Calu3 (cell line): ENCODE results near the gene TIAL1. TPM values are rescaled to one million over a fixed set of nuclear protein-coding genes. Genes with fewer than 3 reads are reported as not detected.

Source experiments
- BruUV-seq: library from RNA; stranded (reverse); fragments of 400-500 nt; replicated peaks from 2 replicates; lab custom pipeline; 2021; lab: Mats Ljungman, UMichigan
- CTCF ChIA-PET: fragments of 300-600 bp; sonication (Branson Sonifier 250); formaldehyde crosslinking; loops from one replicate; lab custom pipeline; 2022; ENCODE audit warnings: antibody characterized with exemption; lab: Charles Lee
- DNase-seq: peaks from one replicate; pipeline ENCODE4 v3.0.0; 2022
- H3K27ac Mint-ChIP-seq: one replicate; pipeline ENCODE4 v1.8.0; 2022; ENCODE audit warnings: mixed read lengths; ENCODE audit not compliant: unreplicated experiment
- H3K27me3 Mint-ChIP-seq: one replicate; pipeline ENCODE4 v1.8.0; 2022; ENCODE audit warnings: mixed read lengths; ENCODE audit not compliant: unreplicated experiment
- H3K36me3 Mint-ChIP-seq: one replicate; pipeline ENCODE4 v1.8.0; 2022; ENCODE audit warnings: mild to moderate bottlenecking, moderate library complexity, mixed read lengths; ENCODE audit not compliant: insufficient read depth, unreplicated experiment
- H3K4me1 Mint-ChIP-seq: one replicate; pipeline ENCODE4 v1.8.0; 2022; ENCODE audit warnings: mild to moderate bottlenecking, low read depth, mixed read lengths; ENCODE audit not compliant: unreplicated experiment
- H3K4me3 Mint-ChIP-seq: one replicate; pipeline ENCODE4 v1.8.0; 2022; ENCODE audit warnings: mild to moderate bottlenecking, low read depth, moderate library complexity, mixed read lengths; ENCODE audit not compliant: unreplicated experiment
- H3K9me3 Mint-ChIP-seq: one replicate; pipeline ENCODE4 v1.8.0; 2022; ENCODE audit warnings: low read depth, mixed read lengths; ENCODE audit not compliant: unreplicated experiment
- CTCF ChIP-seq: fragments of 200-600 bp; IDR thresholded peaks from one replicate; pipeline ENCODE4 v1.8.0; 2022; ENCODE audit warnings: antibody characterized with exemption; ENCODE audit not compliant: unreplicated experiment
- intact Hi-C: fragments of 100-400 bp; cut with micrococcal nuclease; formaldehyde crosslinking; loops from one replicate; pipeline ENCODE4 v1.10.0; 2022; ENCODE audit not compliant: unreplicated experiment
- total RNA-seq: library from RNA; stranded (reverse); gene quantifications from 2 replicates; pipeline ENCODE4 v1.2.3, GENCODE V29; 2022

Gene TIAL1
- total RNA-seq, 1 experiment from 2014 or later: 82.6 TPM

- TF ChIP-seq CTCF: no peak
- intact Hi-C loops: no loop called here
- Mint-ChIP-seq H3K27me3 (no peaks in the 10 kb centered on the region), H3K36me3 (no peaks in the 10 kb centered on the region), H3K9me3 (no peaks in the 10 kb centered on the region), H3K4me1 (peaks cover 8% of the 10 kb centered on the region), H3K27ac (no peak overlapping the region), H3K4me3 (no peak overlapping the region)
- no peak for DNase-seq
- CTCF ChIA-PET: interaction anchor here (0.8 kb wide), 1 partner anchor 15 kb away, joined by 3 read pairs; no protein-coding TSS in a partner anchor
- no TSS peak for BruUV-seq
These were observed 46.8 kb upstream of the TIAL1 start for GRCh38 chr10:119643306-119644204.

- H3K4me1 Mint-ChIP-seq: peaks cover 8% of the 10 kb centered on the region
- H3K36me3 Mint-ChIP-seq: no peaks in the 10 kb centered on the region
- CTCF ChIA-PET: no interaction called here
- BruUV-seq: no TSS peak
- H3K27ac Mint-ChIP-seq: no peak overlapping the region
- no peaks in the 10 kb centered on the region for H3K27me3 Mint-ChIP-seq
- TF ChIP-seq CTCF: no peak
- intact Hi-C loops: no loop called here
- H3K9me3 Mint-ChIP-seq: no peaks in the 10 kb centered on the region
- DNase-seq: no peak
- no peak overlapping the region for H3K4me3 Mint-ChIP-seq
These were observed 45.9 kb upstream of the TIAL1 start for GRCh38 chr10:119642556-119643111.

- BruUV-seq: no TSS peak
- Mint-ChIP-seq H3K27me3 (no peaks in the 10 kb centered on the region), H3K4me1 (peaks cover 8% of the 10 kb centered on the region), H3K27ac (no peak overlapping the region), H3K4me3 (no peak overlapping the region), H3K36me3 (no peaks in the 10 kb centered on the region), H3K9me3 (no peaks in the 10 kb centered on the region)
- intact Hi-C loops: no loop called here
- CTCF ChIA-PET: no interaction called here
- TF ChIP-seq CTCF: no peak
- DNase-seq: no peak
These were observed 44.2 kb upstream of the TIAL1 start for GRCh38 chr10:119640875-119641526.

GRCh38 chr10:119640384-119640783 is 43.6 kb upstream of the TIAL1 start:
- H3K4me3 Mint-ChIP-seq: no peak overlapping the region
- intact Hi-C loops: no loop called here

More at GRCh38 chr10:119640384-119640783, 43.6 kb upstream of the TIAL1 start:
- CTCF ChIA-PET: interaction anchor here (0.7 kb wide), 1 partner anchor 1964 kb away, joined by 3 read pairs; no protein-coding TSS in a partner anchor
- BruUV-seq: no TSS peak
- DNase-seq: no peak
- TF ChIP-seq CTCF: no peak
- no peaks in the 10 kb centered on the region for H3K27me3 Mint-ChIP-seq
- H3K9me3 Mint-ChIP-seq: no peaks in the 10 kb centered on the region
- H3K4me1 Mint-ChIP-seq: peaks cover 8% of the 10 kb centered on the region
- no peak overlapping the region for H3K27ac Mint-ChIP-seq
- no peaks in the 10 kb centered on the region for H3K36me3 Mint-ChIP-seq
